ENCODE data around the gene PPP1R7.
"Not testable (repeated sequence)": the region's sequence is repeated elsewhere in the genome, so short reads cannot be mapped to it uniquely, and the experiment has no call there.

PPP1R7 gene

GRCh38 chr2:241149925-241150659 is at the start of gene PPP1R7:
Gene PPP1R7 (plus strand): TSS chr2:241150467. CDS start chr2:241150496, 29 bp downstream.
- peak; percentile 91 for DNase-seq (ENCODE audit: low read depth)

GRCh38 chr2:241102239-241102803 is 47.9 kb upstream of the PPP1R7 start, which contains the start of gene MTERF4:
Gene MTERF4 (minus strand): TSS chr2:241102287. CDS start chr2:241102273, 14 bp downstream.
- DNase-seq (ENCODE audit: low read depth): peak; percentile 80

GRCh38 chr2:241103176-241103595 is 47.1 kb upstream of the PPP1R7 start:
- DNase-seq (ENCODE audit: low read depth): no peak

- DNase-seq (ENCODE audit: low read depth): not testable (repeated sequence)
Measured at GRCh38 chr2:241104611-241105010, 45.7 kb upstream of the PPP1R7 start.

GRCh38 chr2:241105641-241106040 is 44.6 kb upstream of the PPP1R7 start:
- no peak for DNase-seq (ENCODE audit: low read depth)

GRCh38 chr2:241107031-241107783 is 43.1 kb upstream of the PPP1R7 start:
- no peak for DNase-seq (ENCODE audit: low read depth)

- DNase-seq (ENCODE audit: low read depth): no peak
Measured at GRCh38 chr2:241108271-241109209, 41.7 kb upstream of the PPP1R7 start.

GRCh38 chr2:241109210-241110088 is 40.8 kb upstream of the PPP1R7 start:
- no peak for DNase-seq (ENCODE audit: low read depth)

GRCh38 chr2:241110089-241110606 is 40.1 kb upstream of the PPP1R7 start:
- DNase-seq (ENCODE audit: low read depth): no peak

- DNase-seq (ENCODE audit: low read depth): no peak
Measured at GRCh38 chr2:241110607-241111439, 39.4 kb upstream of the PPP1R7 start.

GRCh38 chr2:241111440-241111805 is 38.8 kb upstream of the PPP1R7 start:
- DNase-seq (ENCODE audit: low read depth): no peak

GRCh38 chr2:241112046-241112445 is 38.2 kb upstream of the PPP1R7 start:
- DNase-seq (ENCODE audit: low read depth): no peak

GRCh38 chr2:241112592-241112991 is 37.7 kb upstream of the PPP1R7 start:
- DNase-seq (ENCODE audit: low read depth): no peak

GRCh38 chr2:241114836-241115235 is 35.4 kb upstream of the PPP1R7 start:
- DNase-seq (ENCODE audit: low read depth): no peak

- no peak for DNase-seq (ENCODE audit: low read depth)
Measured at GRCh38 chr2:241115361-241115760, 34.9 kb upstream of the PPP1R7 start.

- DNase-seq (ENCODE audit: low read depth): no peak
Measured at GRCh38 chr2:241116606-241117560, 33.4 kb upstream of the PPP1R7 start.

- no peak for DNase-seq (ENCODE audit: low read depth)
Measured at GRCh38 chr2:241118737-241119505, 31.3 kb upstream of the PPP1R7 start.

GRCh38 chr2:241120440-241120839 is 29.8 kb upstream of the PPP1R7 start:
- DNase-seq (ENCODE audit: low read depth): no peak

Data from stimulated activated CD8-positive, alpha-beta memory T cell treated with anti-CD3 and anti-CD28 coated beads, Interleukin-12 subunit alpha, Interleukin-12 subunit beta, amount 100 ng/mL, for 1 hour (primary cell).